Retinal pigment epithelial cell (primary cell): ENCODE measurements around the gene HNRNPUL2.
"Not testable (repeated sequence)": the region's sequence is repeated elsewhere in the genome, so short reads cannot be mapped to it uniquely, and the experiment has no call there.

ENCODE experiments used
- DNase-seq: peaks from one replicate; pipeline ENCODE4 v3.0.0-alpha.2; 2010; ENCODE audit warnings: low read depth
- H3K4me3 ChIP-seq: 2 replicates; pipeline ENCODE4 v1.5.1; 2011; ENCODE audit warnings: mild to moderate bottlenecking, low read length, control low read depth, moderate library complexity
- CTCF ChIP-seq: conservative IDR thresholded peaks from 2 replicates; pipeline ENCODE4 v1.5.1; 2011; ENCODE audit warnings: low read depth, low read length, control low read depth, inconsistent platforms

Gene HNRNPUL2

GRCh38 chr11:62737196-62737595 is 9.9 kb upstream of the HNRNPUL2 start:
- TF ChIP-seq CTCF: no peak
- no peak for DNase-seq
- no peak overlapping the region for H3K4me3 ChIP-seq

GRCh38 chr11:62732830-62733229 is 5.6 kb upstream of the HNRNPUL2 start:
- TF ChIP-seq CTCF: peak; percentile 8
- H3K4me3 ChIP-seq: no peak overlapping the region
- DNase-seq: no peak

GRCh38 chr11:62730076-62730475 is 2.8 kb upstream of the HNRNPUL2 start:
- DNase-seq: not testable (repeated sequence)

GRCh38 chr11:62728171-62728988 is 1.1 kb upstream of the HNRNPUL2 start, which contains the start of gene TTC9C:
Gene TTC9C (plus strand): TSS chr11:62728486. CDS start chr11:62728849, 363 bp downstream.
- peak; percentile 46 for DNase-seq
- peak within 1 kb of the TSS; percentile 84 for H3K4me3 ChIP-seq
- no peak for TF ChIP-seq CTCF

More at GRCh38 chr11:62730076-62730475, 2.8 kb upstream of the HNRNPUL2 start:
- H3K4me3 ChIP-seq: peak overlapping the region; percentile 84

- peak; percentile 90 for DNase-seq
- no peak for TF ChIP-seq CTCF
- peak overlapping the region; percentile 84 for H3K4me3 ChIP-seq
These were observed 564 bp upstream of the HNRNPUL2 start for GRCh38 chr11:62727872-62728170.

- peak overlapping the region; percentile 84 for H3K4me3 ChIP-seq
- DNase-seq: no peak
- TF ChIP-seq CTCF: no peak
These were observed 417 bp downstream of the HNRNPUL2 start for GRCh38 chr11:62726915-62727164.

GRCh38 chr11:62726156-62726914 is 922 bp downstream of the HNRNPUL2 start:
- TF ChIP-seq CTCF: no peak
- peak overlapping the region; percentile 84 for H3K4me3 ChIP-seq
- no peak for DNase-seq
